Measurements from ENCODE around the gene TRO.

DNA sequence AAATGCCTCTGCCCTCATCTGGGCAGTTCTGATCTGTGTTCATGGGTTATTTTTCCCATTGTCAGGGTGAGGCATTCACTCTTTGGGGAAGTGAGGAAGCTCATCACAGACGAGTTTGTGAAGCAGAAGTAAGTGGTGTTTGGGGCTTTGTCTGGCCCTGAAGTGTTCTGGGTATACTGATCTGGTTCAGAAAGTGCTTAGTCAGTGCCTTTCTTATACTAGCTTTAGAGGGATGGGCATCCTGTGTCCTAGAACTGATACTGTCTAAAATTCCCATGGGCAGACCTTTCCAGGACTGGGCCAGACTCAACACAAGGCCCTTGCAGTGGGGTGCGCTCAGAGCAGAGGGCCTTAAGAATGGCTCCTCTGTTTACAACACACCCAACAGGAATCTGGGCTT, 6.4 kb downstream of the TRO start:
- TF ChIP-seq, protein P1, sequence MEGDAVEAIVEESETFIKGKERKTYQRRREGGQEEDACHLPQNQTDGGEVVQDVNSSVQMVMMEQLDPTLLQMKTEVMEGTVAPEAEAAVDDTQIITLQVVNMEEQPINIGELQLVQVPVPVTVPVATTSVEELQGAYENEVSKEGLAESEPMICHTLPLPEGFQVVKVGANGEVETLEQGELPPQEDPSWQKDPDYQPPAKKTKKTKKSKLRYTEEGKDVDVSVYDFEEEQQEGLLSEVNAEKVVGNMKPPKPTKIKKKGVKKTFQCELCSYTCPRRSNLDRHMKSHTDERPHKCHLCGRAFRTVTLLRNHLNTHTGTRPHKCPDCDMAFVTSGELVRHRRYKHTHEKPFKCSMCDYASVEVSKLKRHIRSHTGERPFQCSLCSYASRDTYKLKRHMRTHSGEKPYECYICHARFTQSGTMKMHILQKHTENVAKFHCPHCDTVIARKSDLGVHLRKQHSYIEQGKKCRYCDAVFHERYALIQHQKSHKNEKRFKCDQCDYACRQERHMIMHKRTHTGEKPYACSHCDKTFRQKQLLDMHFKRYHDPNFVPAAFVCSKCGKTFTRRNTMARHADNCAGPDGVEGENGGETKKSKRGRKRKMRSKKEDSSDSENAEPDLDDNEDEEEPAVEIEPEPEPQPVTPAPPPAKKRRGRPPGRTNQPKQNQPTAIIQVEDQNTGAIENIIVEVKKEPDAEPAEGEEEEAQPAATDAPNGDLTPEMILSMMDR (IDR thresholded peaks at IDR 0.05): no peak
- no peak for TF ChIP-seq POLR2A (IDR thresholded peaks at IDR 0.05)
